Body of pancreas (tissue), 4 donors: ENCODE measurements around the gene CHN2. TPM values are rescaled to one million over a fixed set of nuclear protein-coding genes. Genes with fewer than 3 reads are reported as not detected.

Experiments
- ATAC-seq: fragments of 150-250 bp; one replicate; pipeline ENCODE4 v1.9.1; 2016
- DNase-seq, 4 donors: peaks; one replicate each; pipeline ENCODE4 v3.0.0-alpha.2; 2019
- H3K27ac ChIP-seq, 4 donors: fragments of 200-600 bp; sonication (generic); 1 replicate in 3 of 4; 2 replicates in 1 of 4; pipeline versions ENCODE4 v1.5.1 to v1.6.1; 2016 to 2019; ENCODE audit warnings: mild to moderate bottlenecking in 1 of 4, mixed read lengths in 1 of 4, moderate library complexity in 1 of 4
- H3K27me3 ChIP-seq, 2 donors: fragments of 200-600 bp; sonication (generic); one replicate each; pipeline ENCODE4 v1.6.0; 2016; ENCODE audit warnings: mild to moderate bottlenecking in 1 of 2
- H3K36me3 ChIP-seq, 2 donors: fragments of 200-600 bp; sonication (generic); replicated peaks in 1 of 2; 2 replicates each; pipeline ENCODE4 v1.5.1; 2016; ENCODE audit warnings: low read depth in 2 of 2; ENCODE audit not compliant: insufficient read depth in 1 of 2
- H3K4me1 ChIP-seq: fragments of 200-600 bp; sonication (generic); one replicate; pipeline ENCODE4 v1.6.0; 2016
- H3K4me3 ChIP-seq, 2 donors: fragments of 200-600 bp; sonication (generic); 1 replicate in 1 of 2; 2 replicates in 1 of 2; pipeline ENCODE4 v1.5.1; 2016 to 2019
- H3K9me3 ChIP-seq, 3 donors: fragments of 200-600 bp; sonication (generic); 1 replicate in 2 of 3; 2 replicates in 1 of 3; pipeline ENCODE4 v1.5.1; 2016
- POLR2A ChIP-seq, 3 donors: fragments of 450-650 bp; IDR thresholded peaks; one replicate each; pipeline ENCODE4 v1.6.1; 2016; ENCODE audit warnings: antibody characterized with exemption in 3 of 3, mild to moderate bottlenecking in 2 of 3
- WGBS, 2 donors: methylation state at CpG; one replicate each; pipeline ENCODE4 v1.1.5; 2017; 5-methylcytosine and 5-hydroxymethylcytosine counted together
- intact Hi-C: fragments of 100-400 bp; cut with DNase I; formaldehyde crosslinking; loops from one replicate; pipeline ENCODE4 v1.15.1; 2023
- total RNA-seq, 2 donors: library from RNA; depleted of rRNA; stranded (reverse); fragments of >200 nt; gene quantifications; one replicate each; pipeline ENCODE4 v1.1.0, GENCODE V29; 2016
- TF ChIP-seq, protein P1 (sequence below), 7 experiments: fragments of 450-650 bp in 4 of 7; fragments of 200-600 bp in 3 of 7; sonication (generic) in 3 of 7; IDR thresholded peaks; one replicate each; pipeline ENCODE4 v1.5.1; 2016 to 2019; ENCODE audit warnings: antibody characterized with exemption in 7 of 7

The CHN2 gene
- total RNA-seq, result 10 to 100 TPM; 55.7 to 58.6 TPM

DNA sequence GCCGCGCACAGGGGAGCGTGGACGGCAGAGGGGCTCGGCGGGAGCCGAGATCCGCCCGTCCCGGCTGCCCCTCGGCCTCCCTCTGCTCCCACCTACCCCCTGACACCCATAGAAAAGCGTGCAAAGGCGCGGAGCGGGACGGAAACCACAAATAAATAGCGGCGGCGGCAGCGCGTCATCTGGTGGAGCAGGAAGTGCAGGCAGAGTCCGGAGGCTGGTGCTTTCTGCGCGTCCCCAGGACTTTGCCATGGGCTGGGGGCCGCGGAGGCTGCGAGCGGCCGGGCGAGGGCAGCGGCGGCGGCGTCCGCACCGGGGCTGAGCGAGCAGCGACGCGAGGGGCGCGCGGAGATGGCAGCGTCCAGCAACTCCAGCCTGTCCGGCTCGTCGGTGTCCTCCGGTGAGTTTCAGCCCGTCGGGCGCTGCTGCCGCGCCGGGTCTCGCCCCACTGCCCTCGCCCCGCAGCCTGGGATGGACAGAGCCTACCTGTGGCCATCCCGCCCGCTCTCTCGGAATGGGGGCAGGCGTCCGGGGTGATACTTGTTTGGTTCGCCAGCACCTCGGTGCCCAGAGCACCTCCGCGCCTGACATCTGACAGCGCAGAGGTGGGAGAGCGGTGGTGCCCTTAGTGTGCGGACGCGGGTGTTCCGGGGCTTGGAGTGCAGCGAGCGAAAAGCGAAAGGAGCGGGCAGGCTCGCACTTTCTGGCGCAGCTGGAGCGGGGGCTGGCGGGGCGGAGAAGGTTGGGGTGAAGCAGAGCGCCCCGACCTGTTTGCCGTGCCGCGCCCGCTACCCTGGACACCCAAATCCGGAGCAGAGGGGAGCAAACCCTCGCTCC, at the start of gene CHN2:
Gene CHN2, plus strand, starts transcription at position 182 of the 834 bp plus-strand sequence.
- intact Hi-C loops, result no loop called here
- no peaks in the 10 kb centered on the region for H3K27me3 ChIP-seq
- peak; percentile 79 to 83 (median 82) for DNase-seq
- peak; percentile 56 for ATAC-seq
- peaks cover 50% of the 10 kb centered on the region for H3K4me1 ChIP-seq
- H3K9me3 ChIP-seq, result no peaks in the 10 kb centered on the region
- no peaks in the 10 kb centered on the region for H3K36me3 ChIP-seq
- peak; percentile 78 to 87 (median 85) for TF ChIP-seq POLR2A (IDR thresholded peaks at IDR 0.05)
- TF ChIP-seq, protein P1, sequence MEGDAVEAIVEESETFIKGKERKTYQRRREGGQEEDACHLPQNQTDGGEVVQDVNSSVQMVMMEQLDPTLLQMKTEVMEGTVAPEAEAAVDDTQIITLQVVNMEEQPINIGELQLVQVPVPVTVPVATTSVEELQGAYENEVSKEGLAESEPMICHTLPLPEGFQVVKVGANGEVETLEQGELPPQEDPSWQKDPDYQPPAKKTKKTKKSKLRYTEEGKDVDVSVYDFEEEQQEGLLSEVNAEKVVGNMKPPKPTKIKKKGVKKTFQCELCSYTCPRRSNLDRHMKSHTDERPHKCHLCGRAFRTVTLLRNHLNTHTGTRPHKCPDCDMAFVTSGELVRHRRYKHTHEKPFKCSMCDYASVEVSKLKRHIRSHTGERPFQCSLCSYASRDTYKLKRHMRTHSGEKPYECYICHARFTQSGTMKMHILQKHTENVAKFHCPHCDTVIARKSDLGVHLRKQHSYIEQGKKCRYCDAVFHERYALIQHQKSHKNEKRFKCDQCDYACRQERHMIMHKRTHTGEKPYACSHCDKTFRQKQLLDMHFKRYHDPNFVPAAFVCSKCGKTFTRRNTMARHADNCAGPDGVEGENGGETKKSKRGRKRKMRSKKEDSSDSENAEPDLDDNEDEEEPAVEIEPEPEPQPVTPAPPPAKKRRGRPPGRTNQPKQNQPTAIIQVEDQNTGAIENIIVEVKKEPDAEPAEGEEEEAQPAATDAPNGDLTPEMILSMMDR (IDR thresholded peaks at IDR 0.05), result peak in 2 of 7 experiments; percentile 9 to 12
- peak within 1 kb of the TSS; percentile 90 to 99 (median 94) for H3K27ac ChIP-seq
- WGBS, 2 donors, result 0% methylated on average over 10 to 84 of the region's 89 CpGs
- peak within 1 kb of the TSS; percentile 78 for H3K4me3 ChIP-seq

DNA sequence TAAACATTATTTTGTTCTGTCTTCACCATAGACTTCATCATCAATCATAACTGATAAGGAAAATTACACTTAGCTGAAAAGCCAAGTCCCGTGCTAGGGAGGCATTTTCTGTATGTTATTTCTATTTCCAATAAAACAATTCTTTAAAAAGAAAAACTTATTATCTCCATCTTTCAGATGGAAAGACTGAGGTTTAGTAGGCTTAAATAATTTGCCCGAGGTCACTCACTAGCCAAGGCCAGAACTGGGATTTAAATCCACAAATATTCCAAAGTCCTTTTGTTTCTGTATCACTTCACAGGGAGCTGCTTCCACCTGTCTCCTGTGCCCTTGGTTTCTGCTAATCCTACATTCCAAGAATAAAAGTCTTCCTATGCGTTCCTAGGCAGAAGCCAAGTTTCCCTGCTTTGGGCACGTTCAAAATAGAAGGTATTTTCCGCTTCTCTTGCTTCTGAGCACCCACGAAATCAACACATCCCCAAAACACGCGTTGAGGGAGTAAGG, 49.0 kb upstream of the CHN2 start:
- WGBS, 2 donors, result 16 to 18% methylated on average over 8 of the region's 8 CpGs
- intact Hi-C loops, result no loop called here

DNA sequence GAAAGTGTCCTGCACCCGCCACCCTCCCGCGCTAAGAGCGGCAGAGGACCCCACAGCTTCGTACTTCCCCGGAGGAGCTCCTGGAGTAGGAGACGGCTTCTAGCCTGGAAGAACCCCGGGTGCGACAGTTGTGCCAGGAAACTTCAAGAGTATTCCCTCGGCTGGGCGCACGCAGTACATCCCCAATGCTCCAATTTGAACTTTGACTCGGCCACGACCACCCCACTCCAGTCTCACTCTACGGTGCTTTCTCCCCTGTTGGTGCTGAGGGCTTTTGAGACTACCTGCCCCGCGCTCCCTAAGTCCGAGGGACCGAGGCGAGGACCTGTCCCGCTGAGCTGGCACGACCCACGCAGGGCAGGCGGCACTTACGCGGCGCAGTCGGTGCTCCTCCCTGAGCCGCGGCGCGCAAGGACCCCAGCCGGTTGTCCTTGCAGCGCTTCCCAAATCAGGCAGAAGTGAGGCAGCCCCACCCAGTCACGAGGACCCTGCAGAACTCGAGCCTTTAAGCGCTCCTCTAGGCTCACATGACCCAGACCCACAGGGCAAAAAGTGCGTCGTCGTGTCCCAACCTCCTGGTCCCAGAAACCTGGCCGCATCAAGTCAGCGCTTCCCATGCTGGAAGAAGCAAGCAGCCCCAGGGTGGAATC, 48.4 kb upstream of the CHN2 start, which contains the start of gene CPVL:
Gene CPVL, minus strand, starts transcription at position 481 of the 650 bp plus-strand sequence. CDS start 25,476 bp downstream, outside the sequence.
- DNase-seq, result peak; percentile 25 to 73 (median 62)
- peak within 1 kb of the TSS in 1 of 2 donors; percentile 7 for H3K4me3 ChIP-seq
- H3K36me3 ChIP-seq, result no peaks in the 10 kb centered on the region
- ATAC-seq, result peak; percentile 58
- WGBS, 2 donors, result 2 to 8% methylated on average over 10 to 42 of the region's 42 CpGs
- H3K4me1 ChIP-seq, result peaks cover 25% of the 10 kb centered on the region
- H3K9me3 ChIP-seq, result no peaks in the 10 kb centered on the region
- intact Hi-C loops, result no loop called here
- peak in 2 of 3 donors; percentile 51 to 57 for TF ChIP-seq POLR2A (IDR thresholded peaks at IDR 0.05)
- TF ChIP-seq, protein P1 (IDR thresholded peaks at IDR 0.05), result no peak
- peak within 1 kb of the TSS in 1 of 4 donors; percentile 47 for H3K27ac ChIP-seq
- peaks cover 0 to 9% of the 10 kb centered on the region in 2 donors for H3K27me3 ChIP-seq

More for the DNA sequence above, 49.0 kb upstream of the CHN2 start:
- no peak for TF ChIP-seq POLR2A (IDR thresholded peaks at IDR 0.05)
- peaks cover 25% of the 10 kb centered on the region for H3K4me1 ChIP-seq
- DNase-seq, result no peak
- ATAC-seq, result no peak
- H3K4me3 ChIP-seq, result no peak overlapping the region
- H3K36me3 ChIP-seq, result no peaks in the 10 kb centered on the region
- H3K27ac ChIP-seq, result peak overlapping the region in 1 of 4 donors; percentile 47
- H3K9me3 ChIP-seq, result no peaks in the 10 kb centered on the region
- H3K27me3 ChIP-seq, result peaks cover 0 to 9% of the 10 kb centered on the region in 2 donors

DNA sequence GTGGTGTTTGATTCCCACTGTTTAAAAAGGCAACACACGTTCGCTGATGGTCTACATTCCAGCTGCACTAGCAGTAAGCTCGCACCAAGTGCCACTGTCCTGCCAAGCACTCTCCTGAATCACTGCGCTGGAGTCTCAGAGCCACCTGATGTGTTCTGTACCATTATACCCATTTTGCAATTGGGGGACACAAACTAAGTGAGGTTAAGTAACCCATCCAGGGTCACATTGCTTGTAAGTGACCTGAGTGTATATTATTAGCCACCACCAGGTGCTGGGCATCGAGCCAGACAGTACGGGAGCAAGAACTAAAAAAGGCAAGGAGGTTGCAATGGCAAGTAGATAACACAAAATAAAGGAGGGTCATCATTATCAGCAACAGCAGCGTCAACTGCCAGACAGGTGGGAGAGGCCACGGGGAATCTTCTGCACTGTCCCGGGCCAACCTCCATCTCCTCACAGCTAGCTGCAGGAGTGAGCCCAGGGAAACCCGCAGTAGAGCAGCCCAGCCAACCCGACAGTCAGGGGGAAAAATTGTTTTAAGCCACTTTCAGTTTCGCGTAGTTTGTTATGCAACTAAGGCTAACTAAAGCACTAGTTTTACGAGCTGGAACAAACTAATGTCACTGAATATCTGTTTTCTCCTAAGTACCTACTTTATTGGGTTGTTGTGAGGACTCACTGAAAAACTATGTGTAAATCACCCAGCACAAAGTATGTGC, 47.5 kb upstream of the CHN2 start:
- no peak overlapping the region for H3K4me3 ChIP-seq
- peak overlapping the region in 1 of 4 donors; percentile 26 for H3K27ac ChIP-seq
- ATAC-seq (no peak), DNase-seq (peak; percentile 28 to 71 (median 54))
- H3K4me1 ChIP-seq, result peaks cover 20% of the 10 kb centered on the region
- no peaks in the 10 kb centered on the region for H3K36me3 ChIP-seq
- intact Hi-C loops, result no loop called here
- peaks cover 0 to 9% of the 10 kb centered on the region in 2 donors for H3K27me3 ChIP-seq
- TF ChIP-seq, protein P1 (IDR thresholded peaks at IDR 0.05), result peak in 4 of 7 experiments; percentile 22 to 33 (median 28)
- no peak for TF ChIP-seq POLR2A (IDR thresholded peaks at IDR 0.05)
- 33 to 44% methylated on average over 14 of the region's 14 CpGs for WGBS, 2 donors
- H3K9me3 ChIP-seq, result no peaks in the 10 kb centered on the region
